ENCODE measurements around the gene CSDE1. TPM values are rescaled to one million over a fixed set of nuclear protein-coding genes. Genes with fewer than 3 reads are reported as not detected.
A peak's percentile ranks its signal among the peaks of the same experiment; 100 is the strongest.

CSDE1 gene
- total RNA-seq, 1 donor from 2014 or later, result 532 TPM

GRCh38 chr1:114753143-114753542 lies 4.6 kb downstream of the CSDE1 start:
- no peak for TF ChIP-seq CTCF (conservative IDR thresholded peaks at IDR 0.05)
- Mint-ChIP-seq H3K9me3 (no peaks in the 10 kb centered on the region), H3K4me1 (ENCODE audit: unreplicated experiment) (peaks cover 58% of the 10 kb centered on the region), H3K4me3 (no peak overlapping the region), H3K36me3 (peaks cover 22% of the 10 kb centered on the region), H3K27ac (no peak overlapping the region), H3K27me3 (no peaks in the 10 kb centered on the region)
- no peak for DNase-seq (ENCODE audit: extremely low spot score, unreplicated experiment)

- Mint-ChIP-seq H3K36me3 (peaks cover 29% of the 10 kb centered on the region), H3K27me3 (no peaks in the 10 kb centered on the region), H3K9me3 (no peaks in the 10 kb centered on the region), H3K4me1 (ENCODE audit: unreplicated experiment) (peaks cover 44% of the 10 kb centered on the region), H3K4me3 (peak overlapping the region; percentile 71), H3K27ac (peak overlapping the region; percentile 58)
- TF ChIP-seq CTCF (conservative IDR thresholded peaks at IDR 0.05), result no peak
- DNase-seq (ENCODE audit: extremely low spot score, unreplicated experiment), result no peak
Measured at GRCh38 chr1:114750780-114751179, 7.0 kb downstream of the CSDE1 start.

GRCh38 chr1:114749835-114750234 lies 7.9 kb downstream of the CSDE1 start:
- Mint-ChIP-seq H3K4me3 (no peak overlapping the region), H3K4me1 (ENCODE audit: unreplicated experiment) (peaks cover 34% of the 10 kb centered on the region), H3K27me3 (no peaks in the 10 kb centered on the region), H3K9me3 (no peaks in the 10 kb centered on the region), H3K36me3 (peaks cover 33% of the 10 kb centered on the region), H3K27ac (no peak overlapping the region)
- no peak for TF ChIP-seq CTCF (conservative IDR thresholded peaks at IDR 0.05)
- no peak for DNase-seq (ENCODE audit: extremely low spot score, unreplicated experiment)

- no peak for DNase-seq (ENCODE audit: extremely low spot score, unreplicated experiment)
- peak overlapping the region; percentile 6 for H3K27ac Mint-ChIP-seq
- no peak for TF ChIP-seq CTCF (conservative IDR thresholded peaks at IDR 0.05)
- H3K4me1 Mint-ChIP-seq (ENCODE audit: unreplicated experiment), result peaks cover 15% of the 10 kb centered on the region
- no peaks in the 10 kb centered on the region for H3K27me3 Mint-ChIP-seq
- H3K4me3 Mint-ChIP-seq, result no peak overlapping the region
- no peaks in the 10 kb centered on the region for H3K9me3 Mint-ChIP-seq
- peaks cover 52% of the 10 kb centered on the region for H3K36me3 Mint-ChIP-seq
Measured at GRCh38 chr1:114746450-114747121, 11.2 kb downstream of the CSDE1 start.

GRCh38 chr1:114745291-114745690 lies 12.5 kb downstream of the CSDE1 start:
- Mint-ChIP-seq H3K4me1 (ENCODE audit: unreplicated experiment) (peaks cover 5% of the 10 kb centered on the region), H3K27ac (no peak overlapping the region), H3K9me3 (no peaks in the 10 kb centered on the region), H3K36me3 (peaks cover 55% of the 10 kb centered on the region), H3K4me3 (no peak overlapping the region), H3K27me3 (no peaks in the 10 kb centered on the region)
- no peak for TF ChIP-seq CTCF (conservative IDR thresholded peaks at IDR 0.05)
- DNase-seq (ENCODE audit: extremely low spot score, unreplicated experiment), result no peak
